Measurements from ENCODE around the gene EFNA4.

GRCh38 chr1:155086128-155086741, 22.7 kb downstream of the EFNA4 start:
- TF ChIP-seq EZH2 (IDR thresholded peaks at IDR 0.05; ENCODE audit: insufficient read depth, poor library complexity, severe bottlenecking), result no peak
- no peak for TF ChIP-seq EZH2phosphoT487 (IDR thresholded peaks at IDR 0.05; ENCODE audit: insufficient read depth, low read depth)

Data from GM23248 (cell line).